8988T (cell line): ENCODE results near the gene SFRP2.

ENCODE experiments used
- DNase-seq: peaks from one replicate; pipeline ENCODE4 v3.0.0; 2011

Gene SFRP2

GRCh38 chr4:153765894-153766293 is 23.0 kb downstream of the SFRP2 start:
- no peak for DNase-seq

- no peak for DNase-seq
Observed at GRCh38 chr4:153764601-153765368, 24.1 kb downstream of the SFRP2 start.

- DNase-seq = no peak
Observed at GRCh38 chr4:153763404-153763803, 25.5 kb downstream of the SFRP2 start.

- DNase-seq = no peak
Observed at GRCh38 chr4:153759407-153760316, 29.2 kb downstream of the SFRP2 start, which contains the start of gene RNF175. Gene RNF175, minus strand, starts transcription at chr4:153760024. Its CDS starts 162 bp downstream, at chr4:153759862.

GRCh38 chr4:153758688-153759406 is 30.0 kb downstream of the SFRP2 start:
- no peak for DNase-seq

GRCh38 chr4:153758136-153758535 is 30.7 kb downstream of the SFRP2 start:
- no peak for DNase-seq

GRCh38 chr4:153757407-153757806 is 31.5 kb downstream of the SFRP2 start:
- DNase-seq = no peak

- DNase-seq = no peak
Observed at GRCh38 chr4:153755186-153755585, 33.7 kb downstream of the SFRP2 start.

- DNase-seq = no peak
Observed at GRCh38 chr4:153750197-153750817, 38.6 kb downstream of the SFRP2 start.

GRCh38 chr4:153748378-153748777 is 40.5 kb downstream of the SFRP2 start:
- no peak for DNase-seq

GRCh38 chr4:153747406-153747955 is 41.4 kb downstream of the SFRP2 start:
- no peak for DNase-seq

- no peak for DNase-seq
Observed at GRCh38 chr4:153745651-153746050, 43.2 kb downstream of the SFRP2 start.

GRCh38 chr4:153741541-153741940 is 47.3 kb downstream of the SFRP2 start:
- DNase-seq = no peak

GRCh38 chr4:153735906-153736461 is 52.9 kb downstream of the SFRP2 start:
- DNase-seq = no peak

- DNase-seq = no peak
Observed at GRCh38 chr4:153733751-153734448, 55.0 kb downstream of the SFRP2 start.

GRCh38 chr4:153731239-153731638 is 57.6 kb downstream of the SFRP2 start:
- DNase-seq = no peak
